HG03064 (cell line): ENCODE measurements around the gene PAQR7.

Experiments used
- ATAC-seq: cut with Tn5 transposase; IDR thresholded peaks from one replicate; pipeline ENCODE4 v1.9.1; 2021; ENCODE audit warnings: low read depth; ENCODE audit not compliant: unreplicated experiment

Gene PAQR7

DNA sequence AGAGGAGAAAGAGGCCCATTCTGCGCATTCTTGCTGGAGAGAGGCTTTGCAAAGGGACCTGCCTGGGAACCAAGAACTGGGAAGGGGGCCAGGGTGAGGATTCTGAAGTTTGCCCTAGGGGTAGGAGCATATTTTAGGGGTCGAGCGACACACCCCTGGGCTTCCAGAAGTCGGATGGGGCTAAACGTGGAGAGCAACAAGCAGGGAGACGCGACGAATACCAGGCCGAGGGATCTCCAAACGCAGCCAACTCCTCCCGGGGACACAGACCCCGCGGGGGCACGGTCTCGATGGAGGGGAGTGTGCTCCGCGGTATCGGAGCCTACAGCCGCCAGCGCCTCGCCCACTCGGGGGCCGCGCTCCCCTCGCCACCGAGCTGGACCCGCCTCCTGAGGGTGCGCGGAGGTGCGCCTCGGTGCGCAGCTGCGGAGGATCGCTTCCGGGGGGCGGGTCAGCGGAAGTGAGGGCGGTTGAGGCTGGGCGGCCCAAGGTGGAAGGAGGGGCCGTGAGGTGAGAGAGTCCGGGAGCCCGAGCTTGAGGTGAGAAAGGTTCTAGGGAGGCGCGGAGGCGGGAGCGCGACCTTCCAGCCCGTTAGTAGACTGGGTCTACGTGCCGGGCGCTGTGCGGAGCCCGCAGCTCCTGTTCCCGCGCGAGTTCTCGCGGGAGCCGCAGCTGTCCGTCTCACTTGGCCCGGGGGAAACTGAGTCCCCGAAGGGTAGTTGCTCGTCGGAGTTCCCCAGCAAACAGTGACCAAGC, 55.8 kb downstream of the PAQR7 start, which contains the start of gene MTFR1L:
Gene MTFR1L (plus strand): TSS at position 464 of the 756 bp plus-strand sequence. CDS start 3,151 bp downstream, outside the sequence.
- peak; percentile 70 for ATAC-seq

DNA sequence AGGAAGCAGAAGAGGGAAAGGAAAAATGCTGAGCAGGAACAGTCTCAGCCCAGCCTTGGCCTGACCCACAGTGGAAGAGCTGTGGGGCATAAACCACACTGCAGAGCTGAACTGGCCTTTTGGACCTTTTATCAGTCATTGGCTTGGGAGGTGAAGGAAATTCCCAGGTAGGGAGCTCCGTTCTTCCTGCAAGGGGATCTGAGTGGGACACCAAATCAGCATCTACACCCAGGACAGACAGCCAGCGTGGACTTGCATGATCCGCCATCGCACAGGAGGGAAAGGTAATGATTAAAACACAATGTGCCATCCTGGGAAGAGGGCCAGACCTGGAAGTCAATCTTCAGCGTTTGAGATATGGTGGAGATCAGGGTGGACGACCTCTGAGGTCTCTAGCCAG, 56.9 kb downstream of the PAQR7 start:
- no peak for ATAC-seq

DNA sequence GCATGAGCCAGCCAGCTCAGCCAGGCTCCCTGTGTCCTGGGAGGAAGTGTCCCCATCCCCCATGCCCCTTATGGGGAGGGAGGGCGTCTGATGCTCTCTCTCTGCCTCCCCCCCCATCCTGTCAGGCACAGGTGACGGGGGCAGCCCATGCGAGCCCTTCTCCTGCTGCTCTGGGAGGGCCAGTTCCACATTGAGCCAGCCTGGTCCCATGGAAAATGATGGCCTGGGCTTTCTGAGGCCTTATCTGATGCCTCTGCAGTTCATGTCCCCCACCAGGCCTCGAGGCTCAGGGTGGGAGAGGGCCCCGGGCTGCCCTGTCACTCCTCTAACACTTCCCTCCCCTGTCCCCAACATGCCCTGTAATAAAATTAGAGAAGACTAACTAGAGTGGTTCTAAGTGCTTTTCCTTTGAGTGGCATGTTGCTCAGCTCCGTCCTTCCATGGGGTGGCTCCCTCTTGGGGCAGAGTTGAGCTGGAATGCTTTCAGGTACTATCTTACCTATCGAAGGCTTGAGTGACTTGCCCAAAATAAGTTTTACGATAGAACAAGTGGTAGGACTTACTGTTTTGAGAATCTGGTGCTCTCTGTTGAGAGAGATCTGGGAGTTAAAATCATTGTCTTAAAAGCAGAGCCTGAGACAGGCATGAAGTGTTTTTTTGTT, 57.5 kb downstream of the PAQR7 start:
- no peak for ATAC-seq

DNA sequence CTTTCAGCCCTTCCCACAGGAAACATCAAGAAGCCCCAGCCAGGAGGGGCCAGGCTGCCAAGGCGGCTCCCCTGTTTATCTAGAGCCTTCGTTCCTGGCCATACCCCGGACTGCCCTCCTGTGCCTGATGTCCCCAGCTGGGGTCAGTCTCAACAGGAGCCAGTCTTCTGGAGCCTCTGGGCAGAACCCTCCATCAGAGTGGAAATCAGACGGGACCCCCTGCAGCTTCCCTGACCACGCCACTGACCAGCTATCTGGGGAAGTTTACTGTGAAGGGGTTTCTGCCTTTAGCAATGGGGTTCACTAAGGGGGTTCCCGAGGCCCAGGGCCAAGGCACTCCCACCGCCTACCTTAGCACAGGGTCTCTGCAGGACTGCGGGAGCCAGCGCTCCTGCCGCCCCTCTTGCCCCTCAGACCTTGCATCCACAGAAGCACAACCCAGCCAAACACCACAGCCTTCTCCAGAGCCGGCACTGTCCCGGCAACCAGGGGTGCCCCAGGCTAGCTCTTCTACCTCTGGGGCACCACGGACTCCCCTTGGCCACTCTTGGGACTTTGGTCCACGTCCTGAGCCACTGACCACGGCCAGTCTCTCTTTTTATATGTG, 59.3 kb downstream of the PAQR7 start:
- ATAC-seq: no peak

DNA sequence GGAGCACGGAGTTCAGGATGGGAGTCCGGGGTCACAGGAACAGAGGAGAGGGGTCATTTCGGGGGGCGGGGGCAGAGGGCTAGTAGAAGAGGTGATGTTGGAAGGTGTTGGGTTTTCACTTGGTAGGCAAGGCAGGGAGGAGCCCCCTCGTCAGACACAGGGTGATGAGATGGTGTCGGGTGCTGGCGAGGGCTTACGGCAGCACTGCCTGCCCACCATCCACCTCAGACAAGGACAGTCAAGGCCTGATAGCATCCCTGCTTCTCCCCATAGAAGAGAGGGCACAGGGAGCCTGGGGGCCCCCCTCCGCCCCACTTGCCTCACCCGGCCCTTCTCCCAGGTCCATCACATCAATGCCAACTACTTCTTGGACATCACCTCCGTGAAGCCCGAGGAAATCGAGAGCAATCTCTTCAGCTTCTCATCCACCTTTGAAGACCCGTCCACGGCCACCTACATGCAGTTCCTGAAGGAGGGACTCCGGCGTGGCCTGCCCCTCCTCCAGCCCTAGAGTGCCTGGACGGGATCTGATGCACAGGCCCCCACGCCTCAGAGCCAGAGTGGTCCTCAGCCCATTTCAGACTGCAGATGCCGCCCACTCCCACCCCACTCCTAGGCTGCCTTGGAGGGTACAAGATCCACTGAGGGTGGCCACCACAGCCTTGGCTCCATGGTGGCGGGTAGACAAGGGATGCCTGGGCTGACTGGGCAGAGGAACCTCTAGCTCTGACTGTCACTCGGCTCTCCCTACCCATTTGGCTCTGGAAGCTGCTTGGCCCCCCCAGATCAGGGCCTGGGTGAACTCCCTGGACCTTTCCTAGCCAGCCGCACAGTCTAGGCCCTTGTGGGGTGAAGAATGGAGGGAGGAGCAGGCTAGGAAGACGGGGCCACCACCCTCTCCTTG, 60.0 kb downstream of the PAQR7 start:
- ATAC-seq: no peak

DNA sequence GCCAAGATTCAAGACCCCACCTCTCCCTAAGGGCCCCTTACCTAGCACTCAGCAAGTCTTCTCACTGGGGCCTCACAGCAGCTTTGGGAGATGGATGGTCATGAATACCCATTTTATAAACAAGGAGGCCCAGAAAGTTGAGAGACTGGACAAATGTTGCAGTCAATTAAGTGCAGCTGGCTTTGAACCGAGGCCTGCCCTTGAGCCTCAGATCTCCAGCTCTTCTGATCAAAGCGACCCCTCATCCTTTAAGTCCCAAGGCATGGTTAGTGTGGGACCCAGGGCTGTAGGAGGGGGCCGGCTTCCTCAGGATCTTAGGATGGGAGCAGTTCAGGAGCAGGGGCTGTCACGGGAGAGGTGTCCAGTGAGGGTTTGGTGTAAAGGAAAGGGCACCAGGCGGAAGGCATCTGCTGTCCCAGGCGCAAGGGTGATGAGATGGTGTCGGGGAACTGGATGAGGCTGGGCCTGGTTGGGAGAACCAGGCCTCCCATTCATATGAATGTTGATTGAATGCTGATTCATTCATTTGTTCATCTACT, 60.9 kb downstream of the PAQR7 start:
- no peak for ATAC-seq

DNA sequence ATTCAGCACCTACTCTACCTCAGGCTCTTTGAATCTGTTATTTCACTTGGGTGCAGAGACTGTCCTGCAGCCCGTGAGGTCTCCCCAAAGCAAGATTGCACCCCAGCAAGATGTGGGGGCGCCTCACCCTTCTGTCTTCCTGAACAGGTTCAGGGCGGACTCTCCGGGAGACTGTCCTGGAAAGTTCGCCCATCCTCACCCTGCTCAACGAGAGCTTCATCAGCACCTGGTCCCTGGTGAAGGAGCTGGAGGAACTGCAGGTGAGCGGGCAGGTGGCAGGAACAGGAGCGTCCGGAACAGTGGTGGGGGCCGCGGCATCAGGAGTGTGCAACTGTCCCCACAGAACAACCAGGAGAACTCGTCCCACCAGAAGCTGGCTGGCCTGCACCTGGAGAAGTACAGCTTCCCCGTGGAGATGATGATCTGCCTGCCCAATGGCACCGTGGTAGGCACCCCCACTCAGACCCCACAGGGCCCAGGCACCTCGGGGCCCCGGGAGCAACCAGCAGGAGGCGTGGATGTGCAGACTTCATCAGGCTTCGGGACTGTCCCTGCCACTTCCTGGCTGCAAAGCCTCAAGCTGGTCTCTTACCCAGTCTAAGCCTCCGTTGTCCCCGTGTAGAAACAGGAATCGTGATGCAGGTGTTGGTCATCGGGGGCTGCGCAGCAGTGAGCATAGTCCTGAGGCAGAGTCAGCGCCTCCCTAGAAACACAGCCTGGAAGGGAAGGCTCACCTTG, 61.6 kb downstream of the PAQR7 start:
- ATAC-seq: no peak

DNA sequence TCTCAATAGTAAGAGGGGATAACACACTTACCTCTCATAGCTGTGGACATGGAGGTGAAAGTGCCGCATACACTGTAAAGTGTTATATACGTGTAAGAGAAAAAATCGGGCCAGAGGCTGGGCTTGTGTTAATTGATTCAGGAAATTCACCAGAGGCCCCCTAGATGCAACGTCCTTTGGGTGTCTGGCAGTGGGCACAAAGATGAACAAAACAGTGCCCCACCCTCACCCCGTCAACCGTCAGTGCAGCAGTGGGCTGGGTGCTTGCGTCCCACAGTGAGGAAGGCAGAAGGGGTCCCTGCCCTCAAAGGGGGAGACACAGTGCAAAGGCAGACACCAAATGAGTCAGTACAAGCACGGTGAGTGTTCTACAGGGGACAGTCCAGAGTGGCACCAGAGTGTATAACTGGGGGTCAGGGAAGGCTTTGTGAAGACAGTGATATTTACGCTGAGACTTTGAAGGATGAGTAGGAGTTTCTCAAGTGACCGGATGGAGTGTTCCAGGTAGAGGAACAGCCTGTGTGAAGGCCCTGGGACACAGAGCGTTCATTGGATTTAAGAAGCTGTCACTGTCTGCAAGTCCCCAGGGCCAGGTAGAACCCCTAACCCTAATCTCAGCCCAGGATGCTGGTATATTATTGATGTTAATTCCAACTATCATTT, 62.3 kb downstream of the PAQR7 start:
- ATAC-seq: no peak
